ENCODE results near the gene PNO1. TPM values are rescaled to one million over a fixed set of nuclear protein-coding genes. Genes with fewer than 3 reads are reported as not detected.

Gene PNO1
- total and polyA plus RNA-seq, 2 donors (not counting 1 experiment from before 2014, with no cell fraction given): 12.9 to 13.4 TPM

- Histone ChIP-seq H3K36me3 (ENCODE audit: control insufficient read depth, insufficient read depth, low read length) (no peaks in the 10 kb centered on the region), H3K27ac (ENCODE audit: insufficient read depth, low read length) (peak overlapping the region; percentile 90), H3K9me3 (ENCODE audit: control insufficient read depth, insufficient read depth, low read depth, low read length) (no peaks in the 10 kb centered on the region), H2AFZ (ENCODE audit: low read length) (peak overlapping the region; percentile 87), H3K4me1 (ENCODE audit: control insufficient read depth, extremely low read depth, insufficient read depth, low read length) (no peaks in the 10 kb centered on the region), H3K9ac (ENCODE audit: insufficient read depth, low read length) (peak overlapping the region; percentile 79), H3K4me3 (replicated peaks in 1 of 4; ENCODE audit: control extremely low read depth in 1 of 4, insufficient read depth in 1 of 4, low read depth in 3 of 4, low read length in 4 of 4) (peak overlapping the region; percentile 64 to 97 (median 78)), H3K27me3 (ENCODE audit: control insufficient read depth, insufficient read depth, low read length) (no peaks in the 10 kb centered on the region), H4K20me1 (ENCODE audit: control insufficient read depth, extremely low read depth, insufficient read depth, low read length) (no peaks in the 10 kb centered on the region), H3K4me2 (ENCODE audit: extremely low read depth, insufficient read depth, low read length) (peak overlapping the region; percentile 88), H3K79me2 (ENCODE audit: control insufficient read depth, insufficient read depth, low read length) (peaks cover 34% of the 10 kb centered on the region)
- DNase-seq (ENCODE audit: low read depth in 2 of 2): peak in 1 of 2 donors; percentile 40
- no peak for TF ChIP-seq EZH2 (IDR thresholded peaks at IDR 0.05; ENCODE audit: low read length, missing control alignments)
- TF ChIP-seq, protein P1, sequence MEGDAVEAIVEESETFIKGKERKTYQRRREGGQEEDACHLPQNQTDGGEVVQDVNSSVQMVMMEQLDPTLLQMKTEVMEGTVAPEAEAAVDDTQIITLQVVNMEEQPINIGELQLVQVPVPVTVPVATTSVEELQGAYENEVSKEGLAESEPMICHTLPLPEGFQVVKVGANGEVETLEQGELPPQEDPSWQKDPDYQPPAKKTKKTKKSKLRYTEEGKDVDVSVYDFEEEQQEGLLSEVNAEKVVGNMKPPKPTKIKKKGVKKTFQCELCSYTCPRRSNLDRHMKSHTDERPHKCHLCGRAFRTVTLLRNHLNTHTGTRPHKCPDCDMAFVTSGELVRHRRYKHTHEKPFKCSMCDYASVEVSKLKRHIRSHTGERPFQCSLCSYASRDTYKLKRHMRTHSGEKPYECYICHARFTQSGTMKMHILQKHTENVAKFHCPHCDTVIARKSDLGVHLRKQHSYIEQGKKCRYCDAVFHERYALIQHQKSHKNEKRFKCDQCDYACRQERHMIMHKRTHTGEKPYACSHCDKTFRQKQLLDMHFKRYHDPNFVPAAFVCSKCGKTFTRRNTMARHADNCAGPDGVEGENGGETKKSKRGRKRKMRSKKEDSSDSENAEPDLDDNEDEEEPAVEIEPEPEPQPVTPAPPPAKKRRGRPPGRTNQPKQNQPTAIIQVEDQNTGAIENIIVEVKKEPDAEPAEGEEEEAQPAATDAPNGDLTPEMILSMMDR (conservative IDR thresholded peaks at IDR 0.05 in 1 of 2, IDR thresholded peaks at IDR 0.05 in 1 of 2; ENCODE audit: low read depth in 1 of 2, low read length in 2 of 2): no peak
Measured at GRCh38 chr2:68157002-68157401, 686 bp upstream of the PNO1 start.

DNA sequence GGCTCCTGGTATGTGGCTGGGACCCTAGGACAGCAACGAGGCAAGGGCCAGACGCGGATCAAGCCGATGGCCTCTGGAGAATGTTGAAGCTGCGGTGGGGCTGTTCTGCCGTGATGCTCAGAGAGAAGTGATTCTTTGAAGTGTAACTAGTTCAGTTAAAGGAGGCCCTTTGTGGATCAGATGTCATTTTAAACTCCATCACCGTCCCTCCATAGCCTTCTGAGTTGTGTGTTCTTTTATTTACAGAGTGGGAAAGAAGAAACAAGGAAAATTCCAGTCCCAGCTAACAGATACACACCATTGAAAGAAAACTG, 403 bp downstream of the PNO1 start:
- peak overlapping the region; percentile 64 to 97 (median 72) for H3K4me3 ChIP-seq (replicated peaks in 1 of 4; ENCODE audit: control extremely low read depth in 1 of 4, insufficient read depth in 1 of 4, low read depth in 3 of 4, low read length in 4 of 4)
- H3K27me3 ChIP-seq (ENCODE audit: control insufficient read depth, insufficient read depth, low read length): no peaks in the 10 kb centered on the region
- H4K20me1 ChIP-seq (ENCODE audit: control insufficient read depth, extremely low read depth, insufficient read depth, low read length): no peaks in the 10 kb centered on the region
- peaks cover 34% of the 10 kb centered on the region for H3K79me2 ChIP-seq (ENCODE audit: control insufficient read depth, insufficient read depth, low read length)
- H3K9ac ChIP-seq (ENCODE audit: insufficient read depth, low read length): peak overlapping the region; percentile 79
- DNase-seq (ENCODE audit: low read depth in 2 of 2): peak; percentile 1 to 12
- peak overlapping the region; percentile 90 for H3K27ac ChIP-seq (ENCODE audit: insufficient read depth, low read length)
- H3K9me3 ChIP-seq (ENCODE audit: control insufficient read depth, insufficient read depth, low read depth, low read length): no peaks in the 10 kb centered on the region
- H2AFZ ChIP-seq (ENCODE audit: low read length): peak overlapping the region; percentile 18
- no peaks in the 10 kb centered on the region for H3K4me1 ChIP-seq (ENCODE audit: control insufficient read depth, extremely low read depth, insufficient read depth, low read length)
- TF ChIP-seq, protein P1 (conservative IDR thresholded peaks at IDR 0.05 in 1 of 2, IDR thresholded peaks at IDR 0.05 in 1 of 2; ENCODE audit: low read depth in 1 of 2, low read length in 2 of 2): no peak
- no peak for TF ChIP-seq EZH2 (IDR thresholded peaks at IDR 0.05; ENCODE audit: low read length, missing control alignments)
- no peaks in the 10 kb centered on the region for H3K36me3 ChIP-seq (ENCODE audit: control insufficient read depth, insufficient read depth, low read length)
- peak overlapping the region; percentile 69 for H3K4me2 ChIP-seq (ENCODE audit: extremely low read depth, insufficient read depth, low read length)

- Histone ChIP-seq H3K27me3 (ENCODE audit: control insufficient read depth, insufficient read depth, low read length) (no peaks in the 10 kb centered on the region), H3K9ac (ENCODE audit: insufficient read depth, low read length) (no peak overlapping the region), H3K27ac (ENCODE audit: insufficient read depth, low read length) (no peak overlapping the region), H4K20me1 (ENCODE audit: control insufficient read depth, extremely low read depth, insufficient read depth, low read length) (no peaks in the 10 kb centered on the region), H2AFZ (ENCODE audit: low read length) (no peak overlapping the region), H3K4me1 (ENCODE audit: control insufficient read depth, extremely low read depth, insufficient read depth, low read length) (no peaks in the 10 kb centered on the region), H3K79me2 (ENCODE audit: control insufficient read depth, insufficient read depth, low read length) (peaks cover 13% of the 10 kb centered on the region), H3K9me3 (ENCODE audit: control insufficient read depth, insufficient read depth, low read depth, low read length) (no peaks in the 10 kb centered on the region), H3K4me3 (replicated peaks in 1 of 4; ENCODE audit: control extremely low read depth in 1 of 4, insufficient read depth in 1 of 4, low read depth in 3 of 4, low read length in 4 of 4) (no peak overlapping the region), H3K4me2 (ENCODE audit: extremely low read depth, insufficient read depth, low read length) (no peak overlapping the region), H3K36me3 (ENCODE audit: control insufficient read depth, insufficient read depth, low read length) (peaks cover 4% of the 10 kb centered on the region)
- no peak for DNase-seq (ENCODE audit: low read depth in 2 of 2)
- TF ChIP-seq, protein P1 (conservative IDR thresholded peaks at IDR 0.05 in 1 of 2, IDR thresholded peaks at IDR 0.05 in 1 of 2; ENCODE audit: low read depth in 1 of 2, low read length in 2 of 2): no peak
- TF ChIP-seq EZH2 (IDR thresholded peaks at IDR 0.05; ENCODE audit: low read length, missing control alignments): no peak
Measured at GRCh38 chr2:68163641-68164040, 6.0 kb downstream of the PNO1 start.

Data from fibroblast of lung (primary cell).